HCT116 (cell line): ENCODE measurements around the gene PPP1R2C. TPM values are rescaled to one million over a fixed set of nuclear protein-coding genes. Genes with fewer than 3 reads are reported as not detected.

Experiments
- ATAC-seq: fragments of 200-7000 bp; cut with Tn5 transposase; 2 replicates; pipeline ENCODE4 v1.9.1; 2020; ENCODE audit warnings: mild to moderate bottlenecking, moderate library complexity
- BruUV-seq: library from RNA; stranded (reverse); fragments of 400-500 nt; replicated peaks from 2 replicates; lab custom pipeline; 2021; lab: Mats Ljungman, UMichigan
- CTCF ChIA-PET: fragments of 300-600 bp; sonication (Branson Sonifier 250); formaldehyde crosslinking; loops from one replicate; lab custom pipeline; 2021; ENCODE audit warnings: antibody characterized with exemption; lab: Charles Lee
- POLR2A ChIA-PET: fragments of 300-600, 350-600 bp; sonication (Branson Sonifier 250); formaldehyde crosslinking; loops from one replicate; lab custom pipeline; 2021; ENCODE audit warnings: antibody characterized with exemption; lab: Charles Lee
- RAD21 ChIA-PET, 2 experiments: fragments of 300-600 bp; sonication (Branson Sonifier 250); formaldehyde crosslinking; loops; one replicate each; lab custom pipeline; 2023; ENCODE audit warnings: low total read pairs in 2 of 2; ENCODE audit not compliant: uncharacterized antibody in 2 of 2, unreplicated experiment in 2 of 2, low non-redundant PET in 1 of 2; lab: Charles Lee
- DNase-seq: peaks from one replicate; pipeline ENCODE4 v3.0.0-alpha.2; 2010; ENCODE audit warnings: low read depth, low spot score
- H2AFZ ChIP-seq: fragments of 200-600 bp; shearing (Covaris generic), sonication (generic); 2 replicates; pipeline ENCODE4 v1.6.1; 2017; ENCODE audit warnings: low read depth, mixed run types, mixed read lengths, antibody characterized with exemption, low read length; ENCODE audit not compliant: poor library complexity, severe bottlenecking
- H3K27ac ChIP-seq: 2 replicates; pipeline ENCODE4 v1.5.1; 2012; ENCODE audit warnings: low read depth, low read length
- H3K27me3 ChIP-seq: fragments of 200-600 bp; sonication (generic); 2 replicates; pipeline ENCODE4 v1.6.1; 2016; ENCODE audit warnings: mixed run types, low read length, mixed read lengths; ENCODE audit not compliant: insufficient read depth
- H3K36me3 ChIP-seq, 2 experiments: fragments of 200-500 bp in 1 of 2; fragments of 200-600 bp in 1 of 2; sonication (Bioruptor generic) in 1 of 2; sonication (generic) in 1 of 2; 2 replicates each; pipeline versions ENCODE4 v1.5.1 to v1.6.1; 2014 to 2016; ENCODE audit warnings: low read length in 2 of 2, inconsistent platforms in 1 of 2, mixed read lengths in 1 of 2, mixed run types in 1 of 2; ENCODE audit not compliant: insufficient read depth in 2 of 2, control insufficient read depth in 1 of 2
- H3K4me1 ChIP-seq, 2 experiments: fragments of 200-600 bp in 1 of 2; sonication (generic) in 1 of 2; 2 replicates each; pipeline versions ENCODE4 v1.5.1 to v1.6.1; 2012 to 2017; ENCODE audit warnings: low read length in 2 of 2, inconsistent platforms in 1 of 2, mild to moderate bottlenecking in 1 of 2, mixed read lengths in 1 of 2, mixed run types in 1 of 2, moderate library complexity in 1 of 2; ENCODE audit not compliant: insufficient read depth in 2 of 2, control insufficient read depth in 1 of 2
- H3K4me2 ChIP-seq: fragments of 200-600 bp; sonication (generic); 2 replicates; pipeline ENCODE4 v1.6.1; 2017; ENCODE audit warnings: mixed run types, low read length, mixed read lengths
- H3K4me3 ChIP-seq, 2 experiments: fragments of 200-600 bp in 1 of 2; sonication (generic) in 1 of 2; replicated peaks in 1 of 2; 2 replicates each; pipeline ENCODE4 v1.5.1; 2011 to 2016; ENCODE audit warnings: low read length in 2 of 2, control low read depth in 1 of 2, low read depth in 1 of 2, mild to moderate bottlenecking in 1 of 2, mixed read lengths in 1 of 2, mixed run types in 1 of 2
- H3K79me2 ChIP-seq: fragments of 200-600 bp; sonication (generic); 2 replicates; pipeline ENCODE4 v1.6.1; 2017; ENCODE audit warnings: mild to moderate bottlenecking, mixed run types, low read length, moderate library complexity, mixed read lengths; ENCODE audit not compliant: insufficient read depth
- H3K9ac ChIP-seq: fragments of 200-600 bp; sonication (generic); 2 replicates; pipeline ENCODE4 v1.6.1; 2016; ENCODE audit warnings: low read length, mixed read lengths
- H3K9me2 ChIP-seq: fragments of 200-600 bp; sonication (generic), shearing (Covaris generic); 2 replicates; pipeline ENCODE4 v1.6.1; 2017; ENCODE audit warnings: mixed run types, mild to moderate bottlenecking, moderate library complexity; ENCODE audit not compliant: insufficient read depth
- H3K9me3 ChIP-seq, 2 experiments: fragments of 200-500 bp in 1 of 2; fragments of 200-600 bp in 1 of 2; sonication (Bioruptor generic) in 1 of 2; sonication (generic) in 1 of 2; 2 replicates each; pipeline ENCODE4 v1.6.1; 2014 to 2017; ENCODE audit warnings: low read length in 2 of 2, mixed read lengths in 2 of 2, inconsistent platforms in 1 of 2, low read depth in 1 of 2, mild to moderate bottlenecking in 1 of 2, mixed run types in 1 of 2, moderate library complexity in 1 of 2; ENCODE audit not compliant: control insufficient read depth in 1 of 2, insufficient read depth in 1 of 2
- H4K20me1 ChIP-seq: fragments of 200-600 bp; sonication (generic), shearing (Covaris generic); 2 replicates; pipeline ENCODE4 v1.6.1; 2017; ENCODE audit warnings: mixed run types, mild to moderate bottlenecking, moderate library complexity; ENCODE audit not compliant: insufficient read depth
- CTCF ChIP-seq, 3 experiments: fragments of 200-600 bp in 1 of 3; sonication (generic) in 1 of 3; IDR thresholded peaks in 2 of 3; conservative IDR thresholded peaks in 1 of 3; 2 replicates each; pipeline ENCODE4 v1.5.1; 2012 to 2017; ENCODE audit warnings: low read depth in 2 of 3, low read length in 2 of 3, antibody characterized with exemption in 1 of 3, borderline replicate concordance in 1 of 3, control low read depth in 1 of 3, mild to moderate bottlenecking in 1 of 3, mixed read lengths in 1 of 3, mixed run types in 1 of 3, moderate library complexity in 1 of 3; ENCODE audit not compliant: insufficient read depth in 1 of 3
- EZH2 ChIP-seq: fragments of 200-600 bp; sonication (generic); IDR thresholded peaks from 2 replicates; pipeline ENCODE4 v1.6.1; 2017; ENCODE audit warnings: antibody characterized with exemption, mixed run types
- MAX ChIP-seq: IDR thresholded peaks from 2 replicates; pipeline ENCODE4 v1.6.1; 2012
- POLR2AphosphoS5 ChIP-seq: IDR thresholded peaks from 2 replicates; pipeline ENCODE4 v1.6.1; 2011; ENCODE audit warnings: mild to moderate bottlenecking, low read depth, low read length, moderate library complexity
- SIN3A ChIP-seq: IDR thresholded peaks from 2 replicates; pipeline ENCODE4 v1.6.1; 2012; ENCODE audit warnings: low read depth
- SP1 ChIP-seq: IDR thresholded peaks from 2 replicates; pipeline ENCODE4 v1.6.1; 2012; ENCODE audit warnings: low read depth
- YY1 ChIP-seq: IDR thresholded peaks from 2 replicates; pipeline ENCODE4 v1.6.1; 2011; ENCODE audit warnings: low read length, low read depth, moderate library complexity, mild to moderate bottlenecking; ENCODE audit not compliant: insufficient replicate concordance; ENCODE audit errors: extremely low read depth
- ZNF274 ChIP-seq: fragments of 200-500 bp; sonication (Bioruptor generic); IDR thresholded peaks from 2 replicates; pipeline ENCODE4 v1.6.1; 2014; ENCODE audit warnings: mild to moderate bottlenecking, low read depth, low read length, inconsistent platforms
- intact Hi-C: fragments of 100-400 bp; cut with micrococcal nuclease; formaldehyde crosslinking; loops from 2 replicates; pipeline ENCODE4 v1.10.0; 2022
- total RNA-seq: library from RNA; stranded (reverse); gene quantifications from one replicate; pipeline ENCODE4 v1.2.1, GENCODE V29; 2021; ENCODE audit not compliant: unreplicated experiment
- TF ChIP-seq, protein P1 (sequence below): IDR thresholded peaks from 2 replicates; pipeline ENCODE4 v1.6.1; 2012; ENCODE audit warnings: low read depth

Gene PPP1R2C
- total RNA-seq, 1 experiment from 2014 or later: not detected

DNA sequence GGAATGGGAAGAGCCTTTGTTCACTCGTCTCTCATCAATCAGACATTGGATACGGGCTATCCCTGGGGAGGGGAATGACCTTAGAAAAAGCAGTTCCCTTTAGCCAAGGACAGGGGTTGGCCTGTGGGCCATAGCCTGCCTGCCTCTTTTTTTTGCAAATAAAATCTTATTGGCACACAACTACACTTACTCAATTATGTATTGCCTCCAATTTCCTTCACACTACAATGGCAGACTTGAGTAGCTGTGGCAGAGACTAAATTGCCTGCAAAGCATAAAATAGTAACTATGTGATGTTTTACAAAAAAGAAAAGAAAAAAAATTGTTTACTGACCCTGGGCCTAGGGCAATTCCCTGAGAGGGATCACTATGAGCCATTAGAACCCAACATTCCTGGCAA lies 23.4 kb downstream of the PPP1R2C start (continued):
- TF ChIP-seq, protein P1, sequence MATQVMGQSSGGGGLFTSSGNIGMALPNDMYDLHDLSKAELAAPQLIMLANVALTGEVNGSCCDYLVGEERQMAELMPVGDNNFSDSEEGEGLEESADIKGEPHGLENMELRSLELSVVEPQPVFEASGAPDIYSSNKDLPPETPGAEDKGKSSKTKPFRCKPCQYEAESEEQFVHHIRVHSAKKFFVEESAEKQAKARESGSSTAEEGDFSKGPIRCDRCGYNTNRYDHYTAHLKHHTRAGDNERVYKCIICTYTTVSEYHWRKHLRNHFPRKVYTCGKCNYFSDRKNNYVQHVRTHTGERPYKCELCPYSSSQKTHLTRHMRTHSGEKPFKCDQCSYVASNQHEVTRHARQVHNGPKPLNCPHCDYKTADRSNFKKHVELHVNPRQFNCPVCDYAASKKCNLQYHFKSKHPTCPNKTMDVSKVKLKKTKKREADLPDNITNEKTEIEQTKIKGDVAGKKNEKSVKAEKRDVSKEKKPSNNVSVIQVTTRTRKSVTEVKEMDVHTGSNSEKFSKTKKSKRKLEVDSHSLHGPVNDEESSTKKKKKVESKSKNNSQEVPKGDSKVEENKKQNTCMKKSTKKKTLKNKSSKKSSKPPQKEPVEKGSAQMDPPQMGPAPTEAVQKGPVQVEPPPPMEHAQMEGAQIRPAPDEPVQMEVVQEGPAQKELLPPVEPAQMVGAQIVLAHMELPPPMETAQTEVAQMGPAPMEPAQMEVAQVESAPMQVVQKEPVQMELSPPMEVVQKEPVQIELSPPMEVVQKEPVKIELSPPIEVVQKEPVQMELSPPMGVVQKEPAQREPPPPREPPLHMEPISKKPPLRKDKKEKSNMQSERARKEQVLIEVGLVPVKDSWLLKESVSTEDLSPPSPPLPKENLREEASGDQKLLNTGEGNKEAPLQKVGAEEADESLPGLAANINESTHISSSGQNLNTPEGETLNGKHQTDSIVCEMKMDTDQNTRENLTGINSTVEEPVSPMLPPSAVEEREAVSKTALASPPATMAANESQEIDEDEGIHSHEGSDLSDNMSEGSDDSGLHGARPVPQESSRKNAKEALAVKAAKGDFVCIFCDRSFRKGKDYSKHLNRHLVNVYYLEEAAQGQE: no peak
- TF ChIP-seq MAX (no peak), CTCF (IDR thresholded peaks at IDR 0.05 in 2 of 3, conservative IDR thresholded peaks at IDR 0.05 in 1 of 3; ENCODE audit: borderline replicate concordance in 1 of 3, insufficient read depth in 1 of 3, low read depth in 2 of 3, low read length in 2 of 3) (no peak), SP1 (no peak), SIN3A (no peak), EZH2 (no peak), ZNF274 (no peak)

DNA sequence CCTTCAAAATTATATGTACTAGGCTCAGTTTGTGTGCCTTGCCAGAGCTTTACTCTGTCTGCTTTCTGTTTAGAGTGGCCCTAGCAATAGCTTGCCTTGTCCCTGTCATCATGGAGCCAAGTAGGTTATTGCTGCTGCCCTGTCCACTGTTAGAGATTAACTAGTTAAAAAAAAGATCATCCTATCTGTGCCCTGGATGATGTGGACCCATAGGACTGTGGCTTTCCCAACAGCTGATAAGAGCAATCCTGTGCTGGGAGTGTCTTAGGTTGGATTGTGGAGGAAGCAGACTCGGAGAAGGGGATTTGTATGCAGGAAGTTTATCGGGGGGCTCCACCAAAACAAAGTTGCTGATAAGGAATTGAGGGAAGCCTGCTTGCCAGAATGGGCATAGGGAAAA lies 23.8 kb downstream of the PPP1R2C start:
- RAD21 ChIA-PET: no interaction called here
- intact Hi-C loops: no loop called here
- POLR2A ChIA-PET: no interaction called here
- TF ChIP-seq MAX (no peak), YY1 (no peak), POLR2AphosphoS5 (no peak), CTCF (IDR thresholded peaks at IDR 0.05 in 2 of 3, conservative IDR thresholded peaks at IDR 0.05 in 1 of 3; ENCODE audit: borderline replicate concordance in 1 of 3, insufficient read depth in 1 of 3, low read depth in 2 of 3, low read length in 2 of 3) (no peak)
- TF ChIP-seq, protein P1: no peak

More for the DNA sequence above, 23.8 kb downstream of the PPP1R2C start:
- Histone ChIP-seq H3K36me3 (no peaks in the 10 kb centered on the region), H3K79me2 (no peaks in the 10 kb centered on the region), H4K20me1 (no peaks in the 10 kb centered on the region), H3K9me3 (no peaks in the 10 kb centered on the region), H3K4me3 (no peak overlapping the region), H3K9ac (no peak overlapping the region), H3K4me2 (no peak overlapping the region), H2AFZ (no peak overlapping the region), H3K4me1 (peaks cover 0 to 8% of the 10 kb centered on the region in 2 experiments; a peak in 2 of 4 replicates), H3K9me2 (no peaks in the 10 kb centered on the region), H3K27me3 (no peaks in the 10 kb centered on the region), H3K27ac (no peak overlapping the region)
- BruUV-seq: no TSS peak
- no peak for ATAC-seq
- CTCF ChIA-PET: no interaction called here
- no peak for DNase-seq
